Measurements from ENCODE around the gene DNM1.

GRCh38 chr9:128218518-128219389 lies 15.6 kb downstream of the DNM1 start:
- TF ChIP-seq CTCF (IDR thresholded peaks at IDR 0.05) = peak in 4 of 7 experiments; percentile 21 to 39 (median 26)
- peak in 2 of 3 donors; percentile 71 to 73 for TF ChIP-seq POLR2A (IDR thresholded peaks at IDR 0.05)
